OCI-LY7 (cell line): ENCODE results near the gene PTHLH. TPM values are rescaled to one million over a fixed set of nuclear protein-coding genes. Genes with fewer than 3 reads are reported as not detected.

Source experiments
- BruUV-seq: library from RNA; stranded (reverse); fragments of 400-500 nt; replicated peaks from 2 replicates; lab custom pipeline; 2021; lab: Mats Ljungman, UMichigan
- CTCF ChIA-PET: fragments of 300-600 bp; sonication (Branson Sonifier 250); formaldehyde crosslinking; loops from one replicate; lab custom pipeline; 2022; ENCODE audit warnings: antibody characterized with exemption; ENCODE audit not compliant: unreplicated experiment; lab: Charles Lee
- POLR2A ChIA-PET: fragments of 300-600 bp; sonication (Branson Sonifier 250); formaldehyde crosslinking; loops from one replicate; lab custom pipeline; 2022; ENCODE audit warnings: antibody characterized with exemption; lab: Charles Lee
- DNase-seq: peaks from one replicate; pipeline ENCODE4 v3.0.0-alpha.2; 2015; ENCODE audit warnings: low spot score
- H2AFZ ChIP-seq: fragments of 200-600 bp; sonication (generic), shearing (Covaris generic); 2 replicates; pipeline ENCODE4 v1.6.1; 2014; ENCODE audit warnings: mild to moderate bottlenecking, antibody characterized with exemption, low read length, moderate library complexity
- H3K27ac ChIP-seq: fragments of 200-600 bp; sonication (generic); 2 replicates; pipeline ENCODE4 v1.5.1; 2014; ENCODE audit warnings: mixed run types, low read depth, mild to moderate bottlenecking, moderate library complexity, low read length, inconsistent platforms; ENCODE audit not compliant: poor library complexity, severe bottlenecking
- H3K36me3 ChIP-seq: fragments of 200-600 bp; sonication (generic); 2 replicates; pipeline ENCODE4 v1.6.1; 2014; ENCODE audit warnings: mild to moderate bottlenecking, antibody characterized with exemption, low read length, moderate library complexity, mixed read lengths; ENCODE audit not compliant: insufficient read depth
- H3K4me1 ChIP-seq: fragments of 200-600 bp; sonication (generic); 2 replicates; pipeline ENCODE4 v1.5.1; 2014; ENCODE audit warnings: mild to moderate bottlenecking, low read length; ENCODE audit not compliant: insufficient read depth, poor library complexity, severe bottlenecking
- H3K4me2 ChIP-seq: fragments of 200-600 bp; sonication (generic); 2 replicates; pipeline ENCODE4 v1.6.1; 2014; ENCODE audit warnings: mild to moderate bottlenecking, low read length
- H3K4me3 ChIP-seq: fragments of 200-600 bp; sonication (generic); 2 replicates; pipeline ENCODE4 v1.5.1; 2014; ENCODE audit warnings: mild to moderate bottlenecking, low read depth, low read length; ENCODE audit not compliant: poor library complexity, severe bottlenecking
- H3K79me2 ChIP-seq: fragments of 200-600 bp; sonication (generic); 2 replicates; pipeline ENCODE4 v1.6.1; 2016; ENCODE audit warnings: low read depth, mild to moderate bottlenecking, low read length, moderate library complexity, mixed read lengths; ENCODE audit not compliant: insufficient read depth
- H3K9me2 ChIP-seq: fragments of 200-600 bp; sonication (generic); 2 replicates; pipeline ENCODE4 v1.6.1; 2016; ENCODE audit warnings: mild to moderate bottlenecking, low read length, mixed read lengths; ENCODE audit not compliant: insufficient read depth
- H3K9me3 ChIP-seq: fragments of 200-600 bp; sonication (generic); 2 replicates; pipeline ENCODE4 v1.6.1; 2014; ENCODE audit warnings: mild to moderate bottlenecking, mixed run types, low read length, mixed read lengths
- H4K20me1 ChIP-seq: fragments of 200-600 bp; sonication (generic); 2 replicates; pipeline ENCODE4 v1.6.1; 2014; ENCODE audit warnings: mild to moderate bottlenecking, antibody characterized with exemption, low read length, moderate library complexity, mixed read lengths; ENCODE audit not compliant: insufficient read depth
- CTCF ChIP-seq: fragments of 200-600 bp; sonication (generic); conservative IDR thresholded peaks from 2 replicates; pipeline ENCODE4 v1.5.1; 2014; ENCODE audit warnings: mild to moderate bottlenecking, antibody characterized with exemption, low read length, moderate library complexity, mixed read lengths
- EZH2phosphoT487 ChIP-seq: fragments of 200-600 bp; sonication (generic); IDR thresholded peaks from 2 replicates; pipeline ENCODE4 v1.6.1; 2018; ENCODE audit warnings: low read depth, borderline replicate concordance, mild to moderate bottlenecking, mixed run types, antibody characterized with exemption, low read length, moderate library complexity, mixed read lengths
- intact Hi-C: fragments of 100-400 bp; cut with micrococcal nuclease; formaldehyde crosslinking; loops from one replicate; pipeline ENCODE4 v1.10.0; 2022; ENCODE audit not compliant: unreplicated experiment
- total RNA-seq, 2 experiments: library from RNA; depleted of rRNA in 1 of 2; stranded (reverse); fragments of >200 nt in 1 of 2; shearing (Covaris generic) in 1 of 2; gene quantifications; 2 replicates each; pipeline ENCODE4 v1.2.3, GENCODE V29; 2014 to 2022

Gene PTHLH
- total RNA-seq, 2 experiments from 2014 or later = not detected

- no peak for DNase-seq
- Histone ChIP-seq H2AFZ (no peak overlapping the region), H3K27ac (no peak overlapping the region), H4K20me1 (no peaks in the 10 kb centered on the region), H3K4me2 (no peak overlapping the region), H3K36me3 (no peaks in the 10 kb centered on the region), H3K79me2 (no peaks in the 10 kb centered on the region), H3K9me2 (no peaks in the 10 kb centered on the region), H3K4me3 (no peak overlapping the region), H3K9me3 (no peaks in the 10 kb centered on the region), H3K4me1 (no peaks in the 10 kb centered on the region)
- intact Hi-C loops = no loop called here
- ChIA-PET POLR2A (no interaction called here), CTCF (no interaction called here)
- TF ChIP-seq EZH2phosphoT487 = no peak
- no peak for TF ChIP-seq CTCF
- BruUV-seq = no TSS peak
Observed at GRCh38 chr12:27975222-27976136, 2.9 kb upstream of the PTHLH start.

- Histone ChIP-seq H2AFZ (no peak overlapping the region), H4K20me1 (no peaks in the 10 kb centered on the region), H3K4me3 (no peak overlapping the region), H3K4me1 (no peaks in the 10 kb centered on the region), H3K9me3 (no peaks in the 10 kb centered on the region), H3K4me2 (no peak overlapping the region), H3K9me2 (no peaks in the 10 kb centered on the region), H3K36me3 (no peaks in the 10 kb centered on the region), H3K27ac (no peak overlapping the region), H3K79me2 (no peaks in the 10 kb centered on the region)
- POLR2A ChIA-PET = no interaction called here
- no TSS peak for BruUV-seq
- intact Hi-C loops = no loop called here
- CTCF ChIA-PET = no interaction called here
- DNase-seq = no peak
- TF ChIP-seq EZH2phosphoT487 (no peak), CTCF (no peak)
Observed at GRCh38 chr12:27974735-27975221, 2.2 kb upstream of the PTHLH start.

- ChIA-PET CTCF (no interaction called here), POLR2A (no interaction called here)
- H3K4me2 ChIP-seq = no peak overlapping the region
- no peaks in the 10 kb centered on the region for H3K36me3 ChIP-seq
- H2AFZ ChIP-seq = no peak overlapping the region
- no peaks in the 10 kb centered on the region for H3K4me1 ChIP-seq
- no TSS peak for BruUV-seq
- intact Hi-C loops = no loop called here
- no peaks in the 10 kb centered on the region for H3K79me2 ChIP-seq
- DNase-seq = no peak
- no peak overlapping the region for H3K4me3 ChIP-seq
- TF ChIP-seq EZH2phosphoT487 (no peak), CTCF (no peak)
- no peaks in the 10 kb centered on the region for H3K9me2 ChIP-seq
- H4K20me1 ChIP-seq = no peaks in the 10 kb centered on the region
- H3K9me3 ChIP-seq = no peaks in the 10 kb centered on the region
- H3K27ac ChIP-seq = no peak overlapping the region
Observed at GRCh38 chr12:27973487-27973890, 956 bp upstream of the PTHLH start.
